Measurements from ENCODE around the gene ITPR1. TPM values are rescaled to one million over a fixed set of nuclear protein-coding genes. Genes with fewer than 3 reads are reported as not detected.

ITPR1 gene
- polyA plus RNA-seq, 1 of the 3 experiments (the other 2 are of a cell fraction) = 5.9 TPM

- TF ChIP-seq CTCF (IDR thresholded peaks at IDR 0.05) = no peak
These were observed 343.4 kb downstream of the ITPR1 start (continued) for GRCh38 chr3:4836516-4836915.

GRCh38 chr3:4837374-4837930, 344.3 kb downstream of the ITPR1 start:
- no peak overlapping the region for H3K4me3 ChIP-seq (ENCODE audit: low read depth in 2 of 2, low read length in 1 of 2)
- no peak for TF ChIP-seq MAX (IDR thresholded peaks at IDR 0.05; ENCODE audit: low read depth)
- TF ChIP-seq EP300 (IDR thresholded peaks at IDR 0.05; ENCODE audit: borderline replicate concordance in 1 of 2, low read depth in 1 of 2, low read length in 1 of 2) = no peak
- no peak for TF ChIP-seq FOSL2 (IDR thresholded peaks at IDR 0.05; ENCODE audit: borderline replicate concordance, low read depth)
- no peak for TF ChIP-seq REST (IDR thresholded peaks at IDR 0.05; ENCODE audit: low read depth, low read length)
- TF ChIP-seq TCF12 (IDR thresholded peaks at IDR 0.05) = no peak
- TF ChIP-seq TEAD4 (IDR thresholded peaks at IDR 0.05; ENCODE audit: borderline replicate concordance, insufficient read depth) = no peak
- no peak for TF ChIP-seq ELF1 (IDR thresholded peaks at IDR 0.05)
- no peak for TF ChIP-seq RXRA (IDR thresholded peaks at IDR 0.05; ENCODE audit: borderline replicate concordance, low read depth)
- no peak for TF ChIP-seq POLR2AphosphoS5 (IDR thresholded peaks at IDR 0.05; ENCODE audit: low read depth, low read length)
- TF ChIP-seq GABPA (IDR thresholded peaks at IDR 0.05; ENCODE audit: low read depth) = no peak
- TF ChIP-seq EZH2phosphoT487 (IDR thresholded peaks at IDR 0.05; ENCODE audit: borderline replicate concordance, low read depth) = no peak
- TF ChIP-seq YY1 (IDR thresholded peaks at IDR 0.05; ENCODE audit: low read depth) = no peak
- no peak for TF ChIP-seq CHD2 (IDR thresholded peaks at IDR 0.05; ENCODE audit: low read length, partially characterized antibody)
- no peak for TF ChIP-seq USF1 (IDR thresholded peaks at IDR 0.05; ENCODE audit: borderline replicate concordance, low read depth)
- TF ChIP-seq MXI1 (IDR thresholded peaks at IDR 0.05; ENCODE audit: low read depth, low read length) = no peak
- TF ChIP-seq RFX5 (IDR thresholded peaks at IDR 0.05; ENCODE audit: low read length) = no peak
- TF ChIP-seq CTCF (IDR thresholded peaks at IDR 0.05) = no peak
- H3K9me2 ChIP-seq = no peaks in the 10 kb centered on the region
- no peaks in the 10 kb centered on the region for H4K20me1 ChIP-seq (ENCODE audit: insufficient read depth)
- ChIA-PET CTCF (interaction anchor here (1.1 to 1.5 kb wide), 2 partner anchors 126 to 143 kb away, joined by 3 read pairs; no protein-coding TSS in a partner anchor), POLR2A (no interaction called here)
- WGBS (ENCODE audit: low lambda C conversion rate) = 94% methylated on average over 5 of the region's 5 CpGs
- DNase-seq = no peak
- peaks cover 0 to 10% of the 10 kb centered on the region in 2 experiments; a peak in 1 of 4 replicates for H3K4me1 ChIP-seq (ENCODE audit: control insufficient read depth in 1 of 2, insufficient read depth in 2 of 2, low read depth in 1 of 2, low read length in 1 of 2)
- no peak overlapping the region for H3K9ac ChIP-seq
- no peak overlapping the region for H2AFZ ChIP-seq (ENCODE audit: low read depth)
- H3K4me2 ChIP-seq = no peak overlapping the region
- H3K79me2 ChIP-seq (ENCODE audit: insufficient read depth) = no peaks in the 10 kb centered on the region
- H3K9me3 ChIP-seq = no peaks in the 10 kb centered on the region
- H3K27me3 ChIP-seq (ENCODE audit: insufficient read depth) = no peaks in the 10 kb centered on the region
- H3F3A ChIP-seq (replicated peaks; ENCODE audit: insufficient read depth) = peaks cover under 1% of the 10 kb centered on the region
- no peak overlapping the region; a peak in 1 of 4 replicates for H3K27ac ChIP-seq (ENCODE audit: low read depth in 2 of 2, low read length in 1 of 2)
- peaks cover 0 to 8% of the 10 kb centered on the region in 2 experiments for H3K36me3 ChIP-seq (replicated peaks in 1 of 2; ENCODE audit: control insufficient read depth in 1 of 2, insufficient read depth in 2 of 2, low read length in 1 of 2)

All from SK-N-SH (cell line).